ENCODE data around the gene HDAC9.

Gene HDAC9

DNA sequence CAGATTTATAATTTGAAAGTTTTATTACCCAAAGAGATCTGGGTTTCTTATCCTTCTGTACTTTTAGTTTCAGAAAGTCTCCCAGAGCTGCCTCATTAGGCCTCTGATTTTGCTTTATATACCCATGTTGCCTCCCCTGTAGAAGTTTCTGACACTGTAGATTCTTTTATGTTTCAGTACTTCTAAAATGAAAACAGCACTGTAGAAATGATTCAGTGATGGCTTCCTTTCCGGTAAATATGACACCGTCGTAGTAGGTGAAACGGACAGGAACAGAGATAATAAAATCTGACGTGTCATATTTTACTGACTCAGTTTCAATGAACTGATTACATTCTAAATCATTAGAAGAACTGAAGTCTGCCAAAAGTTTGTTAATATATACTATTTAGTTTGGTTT, 349.2 kb downstream of the HDAC9 start:
- no peaks in the 10 kb centered on the region for H3K27me3 ChIP-seq (ENCODE audit: control insufficient read depth, insufficient read depth, low read length)
- no peak overlapping the region for H3K27ac ChIP-seq (ENCODE audit: low read depth, low read length)
- no peaks in the 10 kb centered on the region for H3K9me3 ChIP-seq (ENCODE audit: control insufficient read depth, insufficient read depth, low read length)
- H3K4me1 ChIP-seq (ENCODE audit: control insufficient read depth, insufficient read depth, low read length) = no peaks in the 10 kb centered on the region
- no peak overlapping the region for H3K9ac ChIP-seq (ENCODE audit: low read depth, low read length)
- no peaks in the 10 kb centered on the region for H3K36me3 ChIP-seq (ENCODE audit: control insufficient read depth, insufficient read depth, low read length)
- no peak overlapping the region for H3K4me3 ChIP-seq (ENCODE audit: low read depth, low read length)

- Histone ChIP-seq H3K4me3 (ENCODE audit: low read depth, low read length) (no peak overlapping the region), H3K4me1 (ENCODE audit: control insufficient read depth, insufficient read depth, low read length) (no peaks in the 10 kb centered on the region), H3K9me3 (ENCODE audit: control insufficient read depth, insufficient read depth, low read length) (no peaks in the 10 kb centered on the region), H3K27me3 (ENCODE audit: control insufficient read depth, insufficient read depth, low read length) (no peaks in the 10 kb centered on the region), H3K27ac (ENCODE audit: low read depth, low read length) (no peak overlapping the region), H3K9ac (ENCODE audit: low read depth, low read length) (no peak overlapping the region), H3K36me3 (ENCODE audit: control insufficient read depth, insufficient read depth, low read length) (no peaks in the 10 kb centered on the region)
Observed at GRCh38 chr7:18845700-18846099, 350.2 kb downstream of the HDAC9 start.

DNA sequence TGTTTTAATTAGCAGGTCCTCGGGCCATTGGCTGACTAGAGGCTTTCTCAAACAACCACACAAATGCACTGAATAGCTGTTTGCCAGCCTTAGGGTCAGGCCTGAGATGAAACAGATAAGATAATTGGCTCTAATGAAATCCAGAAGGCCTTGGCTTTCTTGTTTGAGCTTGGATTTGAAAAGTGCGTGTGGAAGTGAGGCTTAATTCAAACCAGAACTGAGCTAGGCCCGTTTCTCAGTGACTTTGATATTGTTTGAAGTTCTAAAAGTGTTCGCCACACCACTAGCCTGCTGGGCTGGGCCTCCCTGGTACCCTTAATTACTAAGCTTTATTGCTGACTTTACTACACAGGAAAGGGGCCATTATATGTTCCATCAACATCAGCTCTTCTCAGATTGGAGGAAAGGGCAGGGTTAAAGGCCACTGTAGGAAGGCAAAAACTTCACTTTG, 351.2 kb downstream of the HDAC9 start:
- no peak overlapping the region for H3K9ac ChIP-seq (ENCODE audit: low read depth, low read length)
- no peak overlapping the region for H3K4me3 ChIP-seq (ENCODE audit: low read depth, low read length)
- H3K36me3 ChIP-seq (ENCODE audit: control insufficient read depth, insufficient read depth, low read length) = no peaks in the 10 kb centered on the region
- no peaks in the 10 kb centered on the region for H3K27me3 ChIP-seq (ENCODE audit: control insufficient read depth, insufficient read depth, low read length)
- H3K4me1 ChIP-seq (ENCODE audit: control insufficient read depth, insufficient read depth, low read length) = 0 out of 2 replicates have a peak, but pooled peaks cover under 1% of the 10 kb centered on the region
- H3K27ac ChIP-seq (ENCODE audit: low read depth, low read length) = no peak overlapping the region
- no peaks in the 10 kb centered on the region for H3K9me3 ChIP-seq (ENCODE audit: control insufficient read depth, insufficient read depth, low read length)

GRCh38 chr7:18849130-18849529, 353.6 kb downstream of the HDAC9 start:
- Histone ChIP-seq H3K4me1 (ENCODE audit: control insufficient read depth, insufficient read depth, low read length) (peaks cover 4% of the 10 kb centered on the region; the same call in 1 of the 2 replicates), H3K36me3 (ENCODE audit: control insufficient read depth, insufficient read depth, low read length) (no peaks in the 10 kb centered on the region), H3K27ac (ENCODE audit: low read depth, low read length) (no peak overlapping the region), H3K9me3 (ENCODE audit: control insufficient read depth, insufficient read depth, low read length) (no peaks in the 10 kb centered on the region), H3K9ac (ENCODE audit: low read depth, low read length) (no peak overlapping the region), H3K4me3 (ENCODE audit: low read depth, low read length) (no peak overlapping the region), H3K27me3 (ENCODE audit: control insufficient read depth, insufficient read depth, low read length) (no peaks in the 10 kb centered on the region)

GRCh38 chr7:18855796-18856195, 360.2 kb downstream of the HDAC9 start:
- no peaks in the 10 kb centered on the region for H3K36me3 ChIP-seq (ENCODE audit: control insufficient read depth, insufficient read depth, low read length)
- H3K4me1 ChIP-seq (ENCODE audit: control insufficient read depth, insufficient read depth, low read length) = peaks cover 4% of the 10 kb centered on the region; the same call in 1 of the 2 replicates
- H3K27ac ChIP-seq (ENCODE audit: low read depth, low read length) = no peak overlapping the region
- H3K4me3 ChIP-seq (ENCODE audit: low read depth, low read length) = no peak overlapping the region
- H3K9ac ChIP-seq (ENCODE audit: low read depth, low read length) = no peak overlapping the region
- no peaks in the 10 kb centered on the region for H3K9me3 ChIP-seq (ENCODE audit: control insufficient read depth, insufficient read depth, low read length)
- H3K27me3 ChIP-seq (ENCODE audit: control insufficient read depth, insufficient read depth, low read length) = no peaks in the 10 kb centered on the region

GRCh38 chr7:18858232-18858631, 362.7 kb downstream of the HDAC9 start:
- no peak overlapping the region for H3K4me3 ChIP-seq (ENCODE audit: low read depth, low read length)
- no peaks in the 10 kb centered on the region for H3K27me3 ChIP-seq (ENCODE audit: control insufficient read depth, insufficient read depth, low read length)
- H3K36me3 ChIP-seq (ENCODE audit: control insufficient read depth, insufficient read depth, low read length) = no peaks in the 10 kb centered on the region
- no peak overlapping the region for H3K9ac ChIP-seq (ENCODE audit: low read depth, low read length)
- H3K9me3 ChIP-seq (ENCODE audit: control insufficient read depth, insufficient read depth, low read length) = no peaks in the 10 kb centered on the region
- no peaks in the 10 kb centered on the region for H3K4me1 ChIP-seq (ENCODE audit: control insufficient read depth, insufficient read depth, low read length)
- no peak overlapping the region for H3K27ac ChIP-seq (ENCODE audit: low read depth, low read length)

DNA sequence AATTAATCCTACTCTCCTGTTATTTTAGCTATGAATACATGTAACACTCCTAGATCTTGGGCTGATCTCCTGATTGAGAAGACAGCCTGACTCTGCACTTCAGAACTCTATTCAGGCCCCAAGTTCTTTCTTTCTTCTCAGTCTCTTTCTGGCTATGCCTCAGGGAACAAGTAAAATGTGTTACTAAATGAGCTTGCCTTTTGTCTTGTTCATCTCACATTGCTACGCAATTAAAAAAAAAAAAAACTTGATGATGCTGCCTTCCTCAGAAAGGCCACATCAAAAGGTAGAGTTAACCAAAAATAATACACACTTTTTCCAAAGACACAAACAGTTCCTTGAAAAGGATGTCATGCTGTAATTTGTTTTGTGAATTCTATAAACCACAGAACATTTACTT, 363.8 kb downstream of the HDAC9 start:
- no peak overlapping the region for H3K4me3 ChIP-seq (ENCODE audit: low read depth, low read length)
- H3K9ac ChIP-seq (ENCODE audit: low read depth, low read length) = no peak overlapping the region

DNA sequence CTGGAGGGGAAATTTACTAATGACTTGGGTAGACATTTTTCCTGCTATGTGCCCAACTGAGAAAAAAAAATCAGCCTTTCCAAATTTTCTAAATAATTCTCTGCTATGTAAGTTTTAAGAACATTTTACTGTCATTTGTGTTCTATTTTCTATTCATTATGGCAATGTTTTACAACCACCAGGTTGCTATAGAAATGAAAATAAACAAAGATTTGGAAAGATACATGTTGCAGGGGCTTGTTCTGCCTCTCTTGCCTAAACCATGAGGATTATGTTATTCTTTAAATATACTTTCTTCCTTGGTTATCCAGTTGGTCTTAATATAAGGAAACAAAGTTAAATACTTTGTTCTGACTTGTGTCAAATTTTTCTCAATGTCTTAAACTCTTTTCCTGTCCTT, 364.7 kb downstream of the HDAC9 start:
- Histone ChIP-seq H3K9ac (ENCODE audit: low read depth, low read length) (no peak overlapping the region), H3K36me3 (ENCODE audit: control insufficient read depth, insufficient read depth, low read length) (no peaks in the 10 kb centered on the region), H3K4me1 (ENCODE audit: control insufficient read depth, insufficient read depth, low read length) (no peaks in the 10 kb centered on the region), H3K9me3 (ENCODE audit: control insufficient read depth, insufficient read depth, low read length) (no peaks in the 10 kb centered on the region), H3K27ac (ENCODE audit: low read depth, low read length) (no peak overlapping the region), H3K27me3 (ENCODE audit: control insufficient read depth, insufficient read depth, low read length) (no peaks in the 10 kb centered on the region), H3K4me3 (ENCODE audit: low read depth, low read length) (no peak overlapping the region)

More for the DNA sequence above, 363.8 kb downstream of the HDAC9 start:
- Histone ChIP-seq H3K36me3 (ENCODE audit: control insufficient read depth, insufficient read depth, low read length) (no peaks in the 10 kb centered on the region), H3K9me3 (ENCODE audit: control insufficient read depth, insufficient read depth, low read length) (no peaks in the 10 kb centered on the region), H3K27me3 (ENCODE audit: control insufficient read depth, insufficient read depth, low read length) (no peaks in the 10 kb centered on the region), H3K27ac (ENCODE audit: low read depth, low read length) (no peak overlapping the region), H3K4me1 (ENCODE audit: control insufficient read depth, insufficient read depth, low read length) (no peaks in the 10 kb centered on the region)

DNA sequence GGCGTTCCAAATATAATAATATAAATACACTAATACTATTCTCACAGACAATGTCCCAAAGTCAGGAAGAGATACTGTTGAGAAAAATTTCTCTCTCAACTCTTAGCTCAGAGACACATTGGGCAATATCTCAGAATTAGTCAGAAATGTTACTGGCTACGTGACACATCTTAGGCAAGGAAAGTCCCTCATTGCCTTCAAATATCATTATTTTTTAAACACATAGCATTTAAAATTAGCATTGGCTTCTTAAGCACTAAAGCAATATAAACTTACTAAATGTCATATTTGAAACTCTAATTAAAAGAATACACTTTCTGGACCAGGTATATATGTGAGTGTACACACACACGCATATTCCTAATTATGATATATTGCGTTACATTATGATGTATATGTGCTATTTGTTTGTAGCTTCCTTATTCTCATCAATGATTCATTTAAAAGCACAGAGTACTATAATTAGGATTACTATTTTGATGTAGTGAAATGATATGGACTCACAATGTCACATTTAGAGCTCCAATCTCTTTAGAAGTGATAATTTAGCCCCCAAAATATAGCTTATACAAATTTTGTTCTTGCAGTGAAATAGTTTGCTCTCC, 366.1 kb downstream of the HDAC9 start:
- Histone ChIP-seq H3K4me1 (ENCODE audit: control insufficient read depth, insufficient read depth, low read length) (no peaks in the 10 kb centered on the region), H3K4me3 (ENCODE audit: low read depth, low read length) (no peak overlapping the region), H3K27me3 (ENCODE audit: control insufficient read depth, insufficient read depth, low read length) (no peaks in the 10 kb centered on the region), H3K36me3 (ENCODE audit: control insufficient read depth, insufficient read depth, low read length) (no peaks in the 10 kb centered on the region), H3K9me3 (ENCODE audit: control insufficient read depth, insufficient read depth, low read length) (no peaks in the 10 kb centered on the region), H3K9ac (ENCODE audit: low read depth, low read length) (no peak overlapping the region), H3K27ac (ENCODE audit: low read depth, low read length) (no peak overlapping the region)

GRCh38 chr7:18864967-18865366, 369.4 kb downstream of the HDAC9 start:
- no peaks in the 10 kb centered on the region for H3K27me3 ChIP-seq (ENCODE audit: control insufficient read depth, insufficient read depth, low read length)
- H3K4me3 ChIP-seq (ENCODE audit: low read depth, low read length) = no peak overlapping the region
- H3K9me3 ChIP-seq (ENCODE audit: control insufficient read depth, insufficient read depth, low read length) = no peaks in the 10 kb centered on the region
- H3K36me3 ChIP-seq (ENCODE audit: control insufficient read depth, insufficient read depth, low read length) = no peaks in the 10 kb centered on the region
- no peaks in the 10 kb centered on the region for H3K4me1 ChIP-seq (ENCODE audit: control insufficient read depth, insufficient read depth, low read length)
- no peak overlapping the region for H3K9ac ChIP-seq (ENCODE audit: low read depth, low read length)
- H3K27ac ChIP-seq (ENCODE audit: low read depth, low read length) = no peak overlapping the region

DNA sequence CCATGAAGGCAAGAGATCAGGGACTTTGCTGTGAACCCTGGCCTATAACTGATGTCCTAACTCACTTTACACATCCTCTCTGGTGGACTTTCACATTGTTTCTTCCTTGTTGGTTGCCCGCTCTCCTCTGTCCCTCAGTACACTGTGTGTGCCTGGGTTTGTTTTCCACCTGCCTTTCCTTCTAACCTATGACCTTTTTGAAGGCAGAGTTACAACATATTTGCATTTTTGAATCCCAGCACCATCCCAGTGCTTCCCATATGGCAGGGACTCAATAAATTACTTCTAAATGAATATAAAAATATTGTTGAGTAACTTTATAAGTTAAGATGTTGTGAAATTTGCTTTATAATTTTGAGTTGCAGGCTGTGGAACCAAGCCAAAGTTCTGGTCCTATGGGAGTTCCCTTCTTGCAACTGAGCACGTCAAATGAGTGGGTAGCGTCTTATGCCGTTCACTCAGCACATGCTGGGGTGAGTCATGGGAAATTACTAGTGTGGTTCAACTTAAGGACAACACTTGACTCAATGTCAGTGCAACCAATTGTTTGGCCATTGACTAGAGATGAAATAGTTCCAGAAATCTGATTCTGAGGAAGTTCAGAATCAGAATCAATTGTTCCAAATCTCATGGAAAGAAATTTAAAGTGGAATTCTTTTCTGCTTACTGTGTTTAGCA, 370.9 kb downstream of the HDAC9 start:
- H3K27ac ChIP-seq (ENCODE audit: low read depth, low read length) = no peak overlapping the region
- no peak overlapping the region for H3K9ac ChIP-seq (ENCODE audit: low read depth, low read length)
- H3K27me3 ChIP-seq (ENCODE audit: control insufficient read depth, insufficient read depth, low read length) = no peaks in the 10 kb centered on the region
- no peaks in the 10 kb centered on the region for H3K36me3 ChIP-seq (ENCODE audit: control insufficient read depth, insufficient read depth, low read length)
- H3K9me3 ChIP-seq (ENCODE audit: control insufficient read depth, insufficient read depth, low read length) = no peaks in the 10 kb centered on the region
- H3K4me1 ChIP-seq (ENCODE audit: control insufficient read depth, insufficient read depth, low read length) = no peaks in the 10 kb centered on the region
- H3K4me3 ChIP-seq (ENCODE audit: low read depth, low read length) = no peak overlapping the region

Measured in HUES48 (cell line).